ENCODE measurements around the gene AXDND1.
A peak's percentile ranks its signal among the peaks of the same experiment; 100 is the strongest.

AXDND1 gene

DNA sequence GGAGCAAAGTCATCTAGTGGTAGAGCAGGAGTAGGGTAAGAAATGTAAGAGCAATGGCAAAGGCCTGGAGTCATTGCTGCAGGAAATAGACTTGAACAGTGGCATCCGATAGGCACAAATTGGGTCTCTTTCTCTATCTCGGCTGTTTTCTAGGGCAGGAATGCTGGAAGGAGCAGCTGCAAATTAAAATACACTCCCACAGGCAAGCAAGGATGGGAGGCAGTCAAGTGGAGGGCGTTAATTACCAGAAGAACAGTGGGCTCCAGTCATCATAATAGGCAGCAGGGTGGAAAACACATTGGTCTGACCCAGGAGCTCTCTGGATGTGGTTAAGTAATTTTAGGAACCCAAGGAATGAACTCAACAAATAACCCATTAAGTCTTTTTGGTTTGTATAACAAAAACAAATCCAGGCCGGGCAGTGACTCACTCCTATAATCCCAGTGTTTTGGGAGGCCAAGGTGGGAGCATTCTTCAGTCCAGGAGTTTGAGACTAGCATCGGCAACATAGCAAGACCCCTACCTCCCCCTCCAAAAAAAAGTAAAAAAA is 218.1 kb downstream of the AXDND1 start:
- DNase-seq = no peak

DNA sequence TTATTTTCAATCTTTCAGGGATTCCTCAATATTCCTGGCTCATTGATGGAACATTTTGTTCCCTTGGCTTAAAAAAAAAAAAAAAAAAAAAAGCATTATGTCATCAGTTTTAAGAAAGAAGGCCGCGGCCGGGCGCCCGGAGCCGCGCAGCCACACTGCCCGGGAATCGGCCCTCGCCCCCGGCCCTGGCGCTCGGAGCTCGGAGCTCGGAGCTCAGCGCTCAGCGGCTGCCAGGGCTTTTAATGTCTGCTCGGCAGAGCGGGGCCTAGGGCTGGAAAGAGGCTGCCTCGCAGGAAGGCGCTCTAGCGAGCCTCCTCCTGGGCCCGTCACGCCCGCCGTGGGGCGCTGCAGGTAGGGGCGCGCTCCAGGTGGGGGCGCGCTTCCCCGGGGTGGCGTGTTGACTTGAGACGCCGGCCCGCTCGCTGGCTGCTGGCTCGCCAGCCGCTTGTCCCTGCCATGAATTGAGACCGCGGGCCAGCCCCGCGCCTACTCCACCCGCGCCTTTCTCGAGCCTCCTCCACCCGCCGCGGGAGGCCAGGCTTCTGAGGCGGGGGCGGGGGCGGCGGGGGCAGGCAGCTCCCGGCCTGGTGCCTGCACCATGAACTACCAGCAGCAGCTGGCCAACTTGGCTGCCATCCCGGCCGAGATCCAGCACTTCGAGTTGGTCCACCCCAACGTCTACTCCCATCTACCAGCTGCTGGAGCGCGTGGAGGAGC is 220.5 kb downstream of the AXDND1 start:
- peak; percentile 86 to 98 for DNase-seq

DNA sequence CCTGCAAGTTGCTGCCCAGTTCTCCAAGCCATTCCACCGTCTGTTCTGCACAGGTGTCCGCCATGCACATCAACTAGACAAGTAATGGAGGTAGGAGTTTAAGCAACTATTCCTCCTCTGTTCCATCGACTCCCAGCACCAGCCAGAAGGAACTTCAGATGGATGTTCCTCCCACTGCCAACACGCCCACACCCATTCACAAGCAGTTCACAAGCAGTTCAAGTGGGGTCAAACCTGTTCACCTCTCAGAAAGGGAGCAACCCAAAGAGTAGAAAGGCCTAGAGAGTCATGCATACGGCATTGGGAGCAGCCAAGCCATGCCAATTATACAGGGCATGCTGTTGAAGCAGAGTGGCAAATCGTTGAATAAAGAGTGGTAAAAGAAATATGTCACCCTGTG is 221.6 kb downstream of the AXDND1 start:
- no peak for DNase-seq

DNA sequence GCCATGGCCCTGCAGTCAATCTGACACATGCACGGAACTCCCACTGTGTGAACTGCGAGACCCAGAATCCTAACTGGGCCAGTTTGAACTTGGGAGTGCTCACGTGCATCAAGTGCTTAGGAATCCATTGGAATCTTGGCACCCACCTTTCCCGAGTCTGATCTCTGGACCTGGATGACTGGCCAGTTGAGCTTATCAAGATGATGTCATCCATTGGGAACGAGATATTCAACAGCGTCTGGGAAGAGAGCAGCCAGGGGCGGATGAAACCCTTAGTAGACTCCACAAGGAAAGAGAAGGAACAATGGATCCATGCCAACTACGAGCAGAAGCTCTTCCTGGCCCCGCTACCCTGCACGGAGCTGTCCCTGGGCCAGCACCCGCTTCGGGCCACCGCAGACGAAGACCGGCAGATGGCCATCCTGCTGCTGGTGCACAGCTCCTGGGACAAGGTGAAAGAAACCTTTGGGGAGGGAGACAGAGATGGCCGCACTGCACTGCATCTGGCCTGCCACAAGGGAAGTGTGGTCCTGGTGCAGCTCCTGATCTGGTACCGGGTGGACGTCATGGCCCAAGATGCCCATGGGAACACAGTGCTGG is 222.8 kb downstream of the AXDND1 start:
- no peak for DNase-seq

DNA sequence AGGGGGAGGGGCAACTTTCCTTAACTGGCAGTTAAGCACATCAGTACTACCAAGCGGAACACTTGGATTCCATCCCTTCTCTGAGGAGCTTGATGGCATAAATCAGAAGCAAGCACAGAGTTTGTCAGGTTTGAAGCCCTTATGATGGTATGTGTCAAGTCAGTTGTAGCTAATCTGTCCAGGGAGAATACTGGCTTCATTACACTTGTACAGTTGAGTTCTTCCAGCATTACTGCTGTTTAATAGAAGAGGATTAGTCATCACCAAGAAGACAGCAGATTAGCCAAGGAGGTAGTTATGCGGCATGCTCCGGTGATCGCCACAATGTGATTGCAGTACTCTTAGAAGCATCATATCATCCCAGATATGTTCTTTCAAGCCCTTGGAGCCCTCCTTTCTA is 223.7 kb downstream of the AXDND1 start:
- no peak for DNase-seq

DNA sequence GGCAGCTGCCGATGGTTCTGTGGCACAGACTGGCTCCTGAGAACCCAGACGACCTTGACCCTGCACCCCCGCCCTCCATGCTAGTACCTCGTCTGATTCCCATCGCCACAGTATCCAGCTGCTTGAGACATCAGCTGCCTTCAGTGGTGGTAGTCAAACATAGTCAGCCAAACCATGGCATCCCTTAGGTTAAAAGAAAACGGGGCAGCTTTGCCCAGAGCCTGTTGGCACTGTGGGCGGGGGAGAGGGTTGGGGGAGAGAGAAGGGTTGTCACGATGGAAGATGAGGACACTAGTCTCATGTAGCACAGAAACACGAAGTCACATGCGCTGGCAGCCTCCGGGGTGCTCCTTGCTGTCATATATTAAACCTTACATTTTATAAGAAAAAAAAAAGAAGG is 224.9 kb downstream of the AXDND1 start:
- no peak for DNase-seq

DNA sequence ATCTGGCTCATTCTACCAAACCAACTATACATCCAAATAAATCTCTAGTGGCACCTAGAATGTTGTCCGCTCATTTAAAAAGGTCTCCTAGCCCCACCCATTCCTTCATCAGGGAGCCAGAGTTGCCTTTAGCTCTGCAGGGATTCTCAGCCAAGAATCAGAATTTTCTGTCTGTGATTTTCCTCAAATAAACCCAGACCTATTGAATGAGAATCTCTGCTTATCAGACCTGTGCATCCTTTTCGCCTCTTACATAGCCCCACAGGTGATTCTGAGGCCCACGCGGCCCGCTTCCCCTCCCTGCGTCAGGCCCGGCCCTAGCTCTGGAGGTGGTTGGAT is 225.5 kb downstream of the AXDND1 start:
- DNase-seq = no peak

DNA sequence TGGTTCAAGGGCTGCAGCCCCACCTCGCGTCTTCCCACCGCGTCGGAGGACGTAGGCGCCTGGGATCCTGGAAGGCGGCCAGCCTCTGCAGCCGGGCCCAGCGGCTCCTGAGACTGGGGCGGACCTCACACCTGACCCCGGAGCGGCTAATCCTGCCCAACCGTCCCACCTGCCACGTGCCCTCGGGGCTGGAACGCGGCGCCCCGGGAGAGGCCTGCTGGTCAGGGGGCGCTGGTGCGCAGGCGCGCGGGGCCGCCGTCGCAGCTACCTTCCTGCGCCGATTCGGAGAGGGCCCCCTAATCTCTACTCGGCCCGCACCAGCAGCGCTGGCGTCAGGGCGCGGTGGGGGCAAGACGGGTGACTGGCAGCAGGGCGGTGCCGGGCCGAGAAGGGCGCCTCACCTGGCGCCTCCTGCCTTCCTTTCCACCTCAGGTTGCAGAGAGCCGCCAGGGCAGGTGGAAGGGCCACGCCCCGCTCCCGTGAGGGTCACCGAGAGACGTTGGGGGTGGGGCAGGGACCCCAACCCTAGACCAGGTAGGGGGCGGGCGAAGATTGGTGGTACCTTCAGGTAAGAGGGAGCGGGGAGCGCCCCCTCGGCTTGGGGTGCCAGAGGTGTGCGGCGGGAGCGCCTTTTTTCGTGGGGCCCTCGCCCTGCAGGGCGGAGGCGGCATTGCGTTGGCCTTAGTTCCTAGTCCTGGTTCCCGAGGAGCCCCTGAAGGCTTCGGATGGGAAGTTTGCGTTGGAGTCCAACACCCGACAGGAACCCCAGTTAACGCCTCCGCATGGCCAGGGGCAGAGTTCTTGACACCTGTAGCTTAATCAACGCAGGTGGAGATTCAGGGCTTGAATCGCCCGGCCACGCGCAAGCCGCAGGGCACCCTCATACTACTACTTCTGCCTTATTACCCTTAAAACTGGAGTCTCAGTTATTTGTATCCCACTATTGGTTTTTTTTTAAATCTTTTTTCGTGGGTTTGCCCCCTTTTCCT is 226.1 kb downstream of the AXDND1 start, which contains the start of gene TDRD5:
TDRD5 (plus strand) TSS at position 241 of the 989 bp plus-strand sequence. CDS start 784 bp downstream, outside the sequence.
- peak; percentile 54 to 88 for DNase-seq

DNA sequence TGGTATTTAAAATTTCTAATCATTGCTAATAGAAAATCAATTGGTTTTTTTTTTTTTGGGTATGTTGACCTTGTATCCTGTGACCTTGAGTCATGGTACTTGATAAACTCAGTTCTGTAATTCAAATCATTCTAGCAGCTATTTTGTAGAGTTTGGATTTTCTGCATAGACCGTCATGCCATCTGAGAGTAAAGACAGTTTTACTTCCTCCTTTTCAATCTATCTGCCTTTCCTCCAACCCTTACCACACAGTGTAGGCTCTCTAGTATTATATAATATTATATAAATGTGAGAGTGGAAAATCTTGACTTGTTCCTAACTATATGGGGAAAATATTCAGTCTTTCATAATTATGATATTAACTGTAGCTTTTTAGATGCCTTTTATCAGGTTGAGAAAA is 232.9 kb downstream of the AXDND1 start:
- DNase-seq = no peak

DNA sequence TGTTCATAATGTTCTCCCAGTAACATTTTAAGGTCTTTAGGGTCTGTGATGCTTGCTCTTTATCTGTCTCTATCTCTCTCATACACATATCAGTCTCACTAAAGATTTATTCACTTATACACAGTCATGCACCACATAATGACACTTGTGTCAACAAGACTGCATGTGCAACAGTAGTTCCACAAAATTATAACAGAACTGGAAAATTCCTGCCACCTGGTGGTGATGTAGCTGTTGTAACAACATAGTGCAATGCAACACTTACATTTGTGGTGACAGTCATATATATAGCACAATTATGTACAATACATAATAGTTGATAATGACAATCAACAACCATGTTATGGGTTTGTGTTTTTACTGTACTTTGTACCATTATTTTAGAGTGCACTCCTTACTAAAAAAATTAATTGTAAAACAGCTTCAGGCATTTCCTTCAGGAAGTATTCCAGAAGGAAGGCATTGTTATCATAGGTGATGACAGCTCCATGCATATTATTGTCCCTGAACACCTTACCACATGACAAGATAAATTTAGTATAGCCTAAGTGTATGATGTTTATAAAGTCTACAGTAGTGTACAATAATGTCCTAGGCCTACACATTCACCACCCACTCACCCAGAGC is 234.0 kb downstream of the AXDND1 start:
- peak; percentile 78 to 91 for DNase-seq

DNA sequence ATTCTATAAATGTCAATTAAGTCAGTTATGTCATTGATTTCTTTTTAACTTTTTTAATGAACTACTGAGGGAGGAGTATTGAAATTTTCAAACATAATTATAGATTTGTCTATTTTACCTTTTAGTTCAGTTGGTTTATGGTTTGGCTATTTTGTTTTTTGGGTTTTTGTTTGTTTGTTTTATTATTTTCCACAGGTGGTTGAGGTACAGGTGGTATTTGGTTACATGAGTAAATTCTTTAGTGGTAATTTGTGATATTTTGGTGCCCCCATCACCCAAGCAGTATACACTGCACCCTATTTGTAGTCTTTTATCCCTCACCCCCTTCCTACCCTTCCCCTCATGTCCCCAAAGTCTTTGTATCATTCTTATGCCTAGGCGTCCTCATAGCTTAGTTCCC is 235.3 kb downstream of the AXDND1 start:
- no peak for DNase-seq

Measured in NCI-H526 (cell line).